Medulla oblongata (tissue), 1 donor: ENCODE results near the gene RPE.

Experiments used
- DNase-seq: peaks from one replicate; pipeline ENCODE4 v3.0.0-alpha.2; 2015; ENCODE audit errors: extremely low spot score

The RPE gene

DNA sequence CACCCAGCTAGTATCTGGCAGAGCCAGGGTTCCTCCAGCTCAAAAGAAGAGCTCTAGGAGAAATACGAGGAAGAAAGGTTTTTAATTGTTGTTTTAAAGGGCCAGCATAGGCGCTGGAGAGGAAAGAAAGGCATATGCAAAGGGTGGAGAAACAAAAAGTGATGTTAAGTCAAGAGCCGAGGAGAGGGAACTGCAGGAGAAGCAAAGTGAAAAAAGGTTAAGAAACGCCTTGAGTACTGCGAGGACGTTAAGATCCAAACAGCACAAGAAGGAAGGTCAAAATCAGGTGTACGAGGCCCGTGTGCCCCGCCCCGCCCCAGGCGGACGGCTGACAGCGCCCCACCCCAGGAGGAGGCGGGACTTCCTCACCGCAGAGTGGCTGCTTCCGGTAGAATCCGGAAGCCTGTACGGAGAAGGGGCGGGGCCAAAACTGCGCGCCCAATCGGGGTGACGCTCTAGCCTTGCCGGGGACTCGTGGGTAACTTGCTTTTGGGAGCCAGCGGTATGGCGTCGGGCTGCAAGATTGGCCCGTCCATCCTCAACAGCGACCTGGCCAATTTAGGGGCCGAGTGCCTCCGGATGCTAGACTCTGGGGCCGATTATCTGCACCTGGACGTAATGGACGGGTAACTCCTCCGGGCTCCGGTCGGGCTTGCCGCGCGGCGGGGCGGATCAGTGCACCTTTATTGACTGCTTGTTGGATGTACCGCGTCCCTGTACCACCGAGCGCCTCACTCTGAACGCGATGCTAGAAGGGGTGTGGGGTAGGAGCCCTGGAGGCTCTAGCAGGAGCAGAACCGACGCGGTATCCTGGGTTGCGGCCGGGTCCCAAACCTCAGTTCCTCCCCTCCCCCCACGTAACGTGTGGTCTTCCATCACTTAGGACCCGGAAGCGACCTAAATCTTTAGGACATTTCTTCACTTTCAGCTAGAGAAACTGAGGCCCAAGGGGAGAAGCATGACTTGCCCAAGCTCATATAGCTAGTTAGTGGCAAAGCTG, at the start of gene RPE:
Gene RPE (plus strand): TSS at position 481 of the 1,000 bp plus-strand sequence. CDS start 24 bp downstream, at position 505.
- peak; percentile 97 for DNase-seq

DNA sequence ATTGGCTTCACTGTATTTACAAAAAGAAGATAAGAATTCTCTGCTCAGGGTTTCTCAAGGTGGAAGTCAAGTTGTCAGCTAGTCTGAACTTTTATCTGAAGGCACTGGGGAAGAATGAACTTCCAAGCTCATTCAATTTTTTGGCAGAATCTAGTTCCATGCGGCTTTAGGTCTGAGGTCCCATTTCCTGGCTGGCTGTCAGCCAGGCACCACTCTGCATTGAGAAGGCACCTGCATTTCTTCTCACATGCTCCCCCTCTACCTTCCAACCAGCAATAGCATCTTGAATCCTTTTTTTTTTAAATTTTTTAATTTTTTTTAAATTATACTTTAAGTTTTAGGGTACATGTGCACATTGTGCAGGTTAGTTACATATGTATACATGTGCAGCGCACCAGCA, 46.2 kb upstream of the RPE start:
- no peak for DNase-seq

DNA sequence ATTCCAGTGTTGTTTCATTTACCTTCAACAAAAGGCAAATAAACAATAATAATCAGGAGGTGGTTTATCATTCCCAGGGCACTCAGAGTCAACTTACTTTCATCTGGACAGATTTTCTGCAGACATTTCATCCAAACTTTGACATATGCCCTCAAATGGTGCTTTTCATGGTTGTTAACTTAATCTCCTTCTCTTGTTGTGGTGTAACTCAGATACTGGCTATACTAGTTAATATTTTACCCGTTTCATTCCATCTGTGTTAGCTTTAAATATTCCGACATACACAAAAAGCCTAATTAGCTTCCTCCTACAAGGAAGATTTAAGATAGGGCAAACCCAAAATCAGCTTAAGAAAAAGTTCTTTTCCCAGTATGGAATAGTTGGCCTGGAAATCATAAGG, 44.4 kb upstream of the RPE start:
- no peak for DNase-seq

DNA sequence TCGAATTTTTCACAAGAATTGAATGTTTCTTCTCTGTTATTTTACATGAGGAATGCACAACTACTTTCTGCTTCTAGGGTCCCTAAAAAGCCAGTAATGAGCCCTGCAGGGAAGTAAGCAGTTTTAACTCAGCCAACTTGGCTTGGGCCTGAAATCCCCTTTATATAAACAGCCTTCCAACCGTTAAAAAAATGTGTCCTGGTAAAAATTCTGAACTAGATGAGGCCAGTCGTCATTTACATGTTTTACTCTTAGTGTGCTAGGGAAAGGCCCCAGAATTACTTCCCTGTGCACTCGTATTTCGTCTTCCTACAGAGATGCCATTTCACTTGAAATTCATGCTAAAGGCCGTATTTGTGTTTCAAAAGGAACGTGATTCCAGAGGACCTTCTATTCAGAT, 42.4 kb upstream of the RPE start:
- no peak for DNase-seq

DNA sequence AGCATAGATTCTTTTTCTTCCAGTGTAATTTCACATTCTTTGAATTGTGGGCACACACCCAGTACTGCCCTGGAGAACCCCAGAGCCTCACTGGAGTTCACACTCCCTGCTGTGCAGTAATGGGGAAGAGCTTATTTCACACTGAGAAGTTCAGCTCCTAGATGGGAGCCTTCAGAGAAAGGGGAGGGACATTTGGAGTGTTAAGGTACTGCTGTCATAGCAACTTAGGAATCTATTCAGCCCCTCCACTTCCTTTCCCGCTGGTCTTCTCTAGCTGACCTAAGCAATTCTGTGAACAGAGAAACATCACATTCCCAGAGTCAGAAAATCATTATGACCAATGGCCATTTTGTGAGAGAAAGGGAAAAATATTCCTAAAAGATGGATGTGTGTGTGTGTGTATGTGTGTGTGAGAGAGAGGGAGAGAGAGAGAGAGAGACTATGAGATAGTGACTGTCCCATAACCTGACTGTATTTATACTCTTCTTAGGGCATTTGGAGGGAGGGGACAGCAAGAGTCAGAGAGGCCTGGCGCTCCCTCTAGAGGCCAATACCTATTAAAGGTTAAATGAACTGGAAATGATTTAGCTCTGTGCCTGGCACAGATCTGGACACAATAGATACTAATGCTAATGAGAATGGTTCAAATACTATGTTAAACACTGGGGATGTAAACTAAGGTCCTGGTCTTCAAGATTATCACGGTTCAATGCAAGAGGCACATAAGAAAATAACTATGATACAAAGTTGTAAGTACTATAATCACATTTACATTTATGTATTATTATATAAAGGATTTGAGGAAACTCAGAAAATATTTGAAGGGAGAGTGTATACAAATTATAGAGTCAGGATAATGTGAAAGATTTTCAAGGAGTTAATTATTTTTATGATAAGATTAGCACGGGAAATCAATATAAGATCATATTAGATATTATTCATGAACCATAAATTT, 41.5 kb upstream of the RPE start:
- peak; percentile 79 for DNase-seq

DNA sequence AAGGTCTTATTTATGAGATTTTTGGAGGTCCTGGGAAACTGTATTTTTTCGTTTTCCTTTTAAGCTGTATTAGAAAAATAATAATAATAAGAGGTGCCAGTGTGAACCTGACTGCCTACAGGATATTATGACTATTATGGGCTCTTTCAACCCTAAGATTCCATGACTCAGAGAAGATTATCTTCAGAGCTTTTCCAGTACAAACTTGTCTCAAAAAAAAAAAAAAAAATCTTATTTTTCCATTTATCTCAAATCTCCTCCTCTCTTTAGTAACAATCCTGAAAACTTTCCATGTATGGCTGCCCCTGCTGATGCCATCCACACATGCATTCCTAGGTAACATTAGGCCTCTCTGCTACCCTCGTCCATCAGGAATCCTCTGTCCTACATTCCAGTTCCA, 36.7 kb upstream of the RPE start:
- no peak for DNase-seq

DNA sequence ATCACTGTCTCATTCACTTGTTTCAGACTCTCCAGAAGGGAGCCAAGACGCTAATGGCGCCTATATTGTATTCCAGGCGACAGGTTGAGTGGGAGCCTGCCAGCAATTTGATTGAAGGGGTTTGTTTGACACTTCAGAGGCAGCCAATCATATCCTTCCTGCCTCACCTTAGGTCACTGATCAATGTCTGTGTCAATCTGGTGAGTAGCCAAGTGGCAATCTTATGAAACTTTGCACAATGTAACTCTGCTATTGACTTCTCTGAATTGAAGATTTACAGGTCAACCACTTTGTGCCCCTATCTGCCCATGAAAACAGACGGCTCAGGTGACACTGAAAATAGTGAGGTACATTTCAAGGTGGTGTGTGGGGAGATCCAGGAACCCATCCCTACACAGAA, 32.7 kb upstream of the RPE start:
- DNase-seq, result no peak

DNA sequence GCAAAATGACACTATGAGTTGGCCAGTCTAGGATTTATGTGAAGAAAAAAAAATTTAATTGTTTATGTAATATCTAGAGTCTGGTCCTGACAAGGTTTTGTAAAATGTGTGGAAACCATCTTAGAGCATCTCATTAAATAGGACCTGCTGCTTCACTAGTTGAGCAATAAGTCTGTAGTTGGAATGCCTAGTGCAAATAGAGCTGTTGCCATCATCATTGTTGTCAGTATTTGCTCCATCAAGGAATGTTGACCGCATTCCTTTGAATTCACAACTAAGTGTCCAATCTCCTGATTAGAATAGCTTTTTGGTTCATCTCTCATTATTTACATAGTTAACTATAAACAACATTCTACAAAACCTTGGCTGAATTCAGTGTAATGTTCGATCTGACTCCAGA, 32.2 kb upstream of the RPE start:
- no peak for DNase-seq

DNA sequence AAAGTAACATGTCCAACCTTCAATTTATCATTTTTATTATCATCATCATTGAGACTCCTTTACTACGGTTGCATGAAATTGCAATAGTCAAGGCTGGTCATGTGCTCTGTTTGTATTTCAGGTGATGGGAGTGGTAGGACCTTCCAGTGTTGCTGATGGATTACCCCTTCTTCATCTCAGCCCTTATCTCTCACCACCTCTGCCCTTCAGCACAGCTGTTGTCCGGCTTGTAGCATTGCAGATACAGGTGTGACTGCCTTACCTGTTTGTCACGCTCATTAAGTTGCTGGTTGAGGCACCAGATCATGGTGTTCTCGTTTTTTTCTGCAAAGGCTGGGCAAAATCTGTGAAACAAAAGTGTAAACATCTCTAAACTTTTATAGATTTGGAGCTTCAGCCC, 31.7 kb upstream of the RPE start:
- no peak for DNase-seq

DNA sequence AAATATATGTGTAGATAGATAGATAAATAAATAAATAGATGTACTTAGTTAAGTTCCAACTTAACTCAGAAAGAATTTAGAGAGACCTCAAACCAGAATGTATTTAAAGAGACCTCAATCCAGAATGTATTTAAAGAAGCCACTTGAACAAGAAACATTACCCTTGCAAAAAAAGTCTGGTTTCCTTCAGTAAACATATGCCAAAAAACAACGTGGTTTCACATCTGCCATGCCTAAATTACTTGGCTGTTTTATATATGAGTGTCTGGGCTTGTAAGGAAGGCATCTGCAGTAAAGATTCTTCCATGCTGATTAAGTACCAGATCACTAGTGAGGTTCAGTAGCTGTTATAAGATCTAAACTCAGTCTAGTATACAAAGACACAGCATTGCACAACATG, 29.1 kb upstream of the RPE start:
- DNase-seq, result no peak

DNA sequence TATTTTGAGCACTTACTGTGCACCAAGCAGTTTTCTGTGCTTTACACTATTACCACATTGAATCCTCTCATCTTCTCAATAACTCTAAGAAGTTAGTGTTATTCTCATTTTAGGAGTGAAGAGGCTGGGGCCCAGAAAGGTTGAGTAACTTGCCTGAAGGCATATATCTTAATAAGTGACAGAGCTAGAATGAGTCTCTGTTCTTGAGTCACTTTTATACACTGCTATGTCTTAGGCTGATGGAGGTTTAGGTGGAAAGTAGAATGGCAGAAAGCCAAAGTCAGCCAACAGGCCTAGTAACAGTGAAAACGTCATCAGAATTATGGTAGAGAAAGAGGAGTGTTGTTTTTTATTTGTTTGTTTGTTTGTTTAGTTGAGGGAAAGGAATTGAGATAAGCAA, 27.9 kb upstream of the RPE start:
- DNase-seq, result no peak

DNA sequence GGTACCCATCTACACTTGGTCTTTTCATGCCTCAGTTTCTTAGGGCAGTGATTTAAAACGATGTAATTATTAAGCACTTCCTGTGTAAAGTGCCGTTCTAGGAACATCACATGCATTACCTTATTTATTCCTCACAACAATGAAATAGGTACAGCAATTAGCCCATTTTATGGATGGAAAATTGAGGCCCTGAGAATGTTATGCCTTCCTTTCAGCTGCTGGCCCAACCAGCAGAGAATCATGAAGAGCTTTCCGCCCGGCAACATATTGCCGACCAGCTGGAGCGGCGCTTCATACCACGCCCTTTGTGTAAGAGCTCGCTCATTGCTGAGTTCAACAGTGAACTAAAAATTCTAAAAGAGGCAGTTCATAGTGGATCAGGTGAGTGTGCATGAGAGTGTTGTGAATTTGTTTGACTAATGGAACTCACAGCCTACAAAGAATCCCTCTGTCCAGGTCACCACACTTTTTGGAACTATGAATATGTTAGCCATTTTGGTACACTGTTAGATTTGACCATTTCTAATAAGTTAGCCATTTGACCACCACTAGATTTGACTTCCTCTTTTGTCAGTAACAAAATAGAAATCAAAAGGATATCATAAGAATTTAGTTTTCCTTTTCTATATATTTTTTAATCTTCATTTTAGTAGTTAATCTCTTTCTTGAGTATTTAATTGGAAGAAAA, 25.6 kb upstream of the RPE start:
- no peak for DNase-seq

DNA sequence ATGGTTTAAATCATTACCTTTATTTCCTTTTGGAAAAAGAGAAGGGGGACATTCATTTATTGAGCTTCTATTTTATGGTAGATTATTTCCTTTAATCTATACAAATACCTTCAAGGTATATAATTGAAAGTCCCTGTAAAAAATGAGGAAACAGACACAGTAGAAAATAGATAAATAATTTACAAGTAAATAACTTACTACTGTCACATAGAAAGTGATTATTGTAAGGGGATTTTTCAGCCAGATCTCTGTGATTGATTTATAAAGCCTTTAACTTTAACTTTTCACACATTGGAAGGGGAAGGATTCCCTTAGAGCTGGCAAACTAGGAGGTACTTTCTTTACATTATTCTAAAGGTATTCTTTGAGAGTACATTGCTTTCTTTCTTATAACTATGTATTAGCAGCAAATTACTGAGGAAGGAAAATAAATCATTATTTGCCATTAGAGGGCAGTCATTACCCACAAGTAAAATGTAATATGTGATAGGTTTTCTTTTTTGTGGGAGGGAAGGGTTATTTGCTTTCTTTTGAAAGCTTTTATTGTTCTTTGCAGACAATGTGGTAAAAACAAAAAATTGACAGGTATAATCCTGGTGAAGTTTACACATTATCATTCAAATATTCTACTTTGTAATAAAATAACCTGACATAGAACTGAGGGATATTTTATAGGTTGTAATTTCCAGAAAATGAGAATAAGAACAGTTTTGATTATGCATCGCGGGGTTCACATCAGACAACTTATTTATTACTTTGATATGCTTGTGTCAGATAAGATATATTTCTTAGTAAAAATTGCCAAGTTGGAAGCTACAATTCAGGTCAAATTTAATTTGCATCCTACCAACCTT, 24.8 kb upstream of the RPE start:
- peak; percentile 78 for DNase-seq

DNA sequence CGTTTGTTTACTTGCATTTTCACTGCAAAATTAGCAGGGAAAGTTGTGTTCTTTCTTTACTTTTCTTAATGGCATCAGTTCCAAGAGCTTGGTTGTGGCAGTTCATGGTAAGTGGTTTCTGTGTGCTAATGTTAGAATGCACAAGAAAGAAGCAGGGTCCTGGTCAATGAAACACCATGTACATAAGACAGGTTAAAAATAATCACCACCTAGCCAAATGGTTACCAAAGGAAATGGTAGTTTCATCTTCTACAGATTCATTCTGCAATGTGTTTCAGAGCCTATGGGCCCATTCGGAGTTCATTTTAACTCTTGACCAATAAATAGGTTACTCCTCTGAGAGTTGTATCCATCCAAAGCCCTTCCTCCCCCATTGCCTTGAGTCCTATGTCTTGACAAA, 18.1 kb upstream of the RPE start:
- no peak for DNase-seq

DNA sequence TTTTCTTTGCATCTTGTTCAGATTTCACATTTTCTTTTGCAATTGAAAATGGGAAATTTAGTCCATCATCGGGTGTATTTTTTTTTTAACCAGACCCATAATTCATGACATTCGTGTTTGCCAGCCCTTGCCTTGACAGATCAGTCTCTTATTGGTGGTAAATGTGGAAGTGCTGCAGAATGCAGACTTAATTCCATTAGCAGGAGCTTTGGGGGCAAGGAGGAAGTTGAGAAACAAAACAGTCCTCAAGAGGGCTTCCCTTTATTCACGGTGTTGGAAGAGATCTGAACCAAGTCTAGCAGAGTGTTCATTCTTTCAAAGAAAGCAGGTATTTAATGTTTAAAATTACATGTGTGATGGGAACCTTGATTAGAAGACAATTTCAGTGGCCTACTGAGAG, 16.6 kb upstream of the RPE start:
- peak; percentile 42 for DNase-seq

DNA sequence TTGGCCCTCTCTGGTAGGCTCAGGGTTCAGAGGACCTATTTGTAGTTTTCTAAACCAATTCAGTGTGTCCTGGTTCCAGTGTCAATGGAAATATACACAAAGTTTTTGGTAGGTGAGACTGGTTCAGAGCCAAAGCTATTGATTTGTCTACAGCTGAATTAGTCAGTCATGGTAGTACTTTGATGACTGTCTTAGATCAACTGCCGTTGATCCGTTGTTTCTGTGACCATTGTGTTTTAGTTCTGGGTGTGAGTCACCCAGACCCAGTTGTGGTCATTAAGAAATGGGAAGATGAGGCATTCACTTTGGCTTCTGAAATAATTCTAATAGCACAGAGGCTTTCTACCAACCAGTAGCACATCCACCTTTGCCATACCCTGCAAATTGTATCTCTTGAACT, 16.0 kb upstream of the RPE start:
- no peak for DNase-seq

DNA sequence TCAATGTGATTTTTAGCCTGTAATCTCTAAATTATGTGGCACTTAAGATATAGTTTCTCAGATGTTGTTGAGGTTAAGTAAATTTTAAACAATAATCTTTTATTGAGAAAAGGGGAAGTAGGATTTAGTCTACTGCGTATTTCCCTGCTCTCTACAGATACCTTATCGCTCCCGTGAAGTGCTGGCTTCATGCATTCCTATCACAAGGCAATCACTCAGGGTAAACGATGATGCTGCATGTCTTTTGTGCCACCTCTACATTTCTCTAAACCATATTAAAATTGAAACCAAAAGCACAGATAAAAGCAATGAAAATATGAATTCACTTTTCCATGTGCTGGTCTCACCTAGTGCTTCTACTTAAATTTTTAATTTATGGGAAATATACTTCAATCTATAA, 14.4 kb upstream of the RPE start:
- DNase-seq, result no peak

DNA sequence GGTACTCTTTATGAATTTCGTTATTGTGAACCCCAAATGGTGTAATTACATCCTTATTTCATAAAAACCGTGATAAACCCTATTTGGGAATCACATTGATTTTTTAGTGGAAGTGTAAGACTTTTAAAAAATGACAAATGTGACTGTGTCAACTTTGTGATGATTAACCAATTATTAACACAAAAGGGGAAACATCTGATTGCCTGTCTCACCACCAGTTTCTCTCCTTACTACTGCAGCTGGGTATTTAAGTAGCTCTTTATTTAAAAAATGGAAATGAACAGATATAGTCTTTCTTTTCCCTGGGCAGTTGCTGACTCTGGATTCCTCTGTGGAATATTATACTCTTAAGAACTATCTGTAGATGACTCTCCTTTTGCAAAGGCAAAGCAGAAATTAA, 11.6 kb upstream of the RPE start:
- no peak for DNase-seq

DNA sequence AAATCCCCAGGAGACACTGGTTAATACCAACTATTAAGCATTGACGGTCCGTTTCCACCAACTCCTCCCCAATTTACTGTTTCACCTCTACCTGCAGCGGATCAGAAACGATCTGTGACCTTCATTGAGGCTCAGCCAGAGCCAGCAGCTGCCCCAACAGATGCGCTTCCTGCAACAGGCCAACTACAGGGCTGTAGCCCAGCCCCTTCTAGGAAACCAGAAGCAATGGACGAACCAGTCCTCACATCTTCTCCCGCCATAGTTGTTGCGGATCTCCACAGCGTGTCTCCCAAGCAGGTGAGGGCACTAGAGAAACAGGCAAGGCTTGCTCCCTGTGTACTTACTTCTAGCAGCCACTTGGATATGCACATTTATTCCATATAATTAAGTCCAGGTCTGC, 8.5 kb upstream of the RPE start:
- DNase-seq, result no peak

DNA sequence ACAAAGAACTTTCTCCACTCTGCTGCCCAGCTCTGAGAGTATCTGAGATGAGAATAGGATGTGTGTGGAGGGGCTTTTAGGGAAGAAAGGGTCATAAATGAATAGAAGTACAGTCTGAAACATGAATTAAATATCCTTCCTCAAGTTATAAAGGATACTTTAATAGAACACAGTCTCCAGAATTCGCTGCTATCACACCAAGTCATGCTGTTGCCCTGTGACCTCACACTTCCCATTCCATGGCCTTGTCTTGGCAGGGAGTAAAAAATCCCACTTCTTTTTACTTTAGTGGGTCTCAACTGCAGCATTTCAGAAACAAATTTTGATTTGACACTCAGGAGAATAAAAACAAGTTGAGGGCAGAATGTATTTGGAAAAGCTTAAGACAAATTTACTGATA, 3.8 kb upstream of the RPE start:
- DNase-seq, result no peak
